K562 (cell line): ENCODE measurements around the gene GAB2. TPM values are rescaled to one million over a fixed set of nuclear protein-coding genes. Genes with fewer than 3 reads are reported as not detected.

Source experiments
- CBFA2T3 ChIP-seq: fragments of 450-650 bp; IDR thresholded peaks from 2 replicates; pipeline ENCODE4 v1.6.1; 2017
- CREBBP ChIP-seq: IDR thresholded peaks from one replicate; pipeline ENCODE4 v1.6.1; 2012; ENCODE audit warnings: low read depth, mild to moderate bottlenecking, control low read depth, inconsistent platforms, low read length
- EGR1 ChIP-seq: fragments of 450-650 bp; conservative IDR thresholded peaks from 2 replicates; pipeline ENCODE4 v1.6.1; 2017; ENCODE audit warnings: mild to moderate bottlenecking
- HDAC3 ChIP-seq: fragments of 450-650 bp; IDR thresholded peaks from 2 replicates; pipeline ENCODE4 v1.6.1; 2018; ENCODE audit warnings: borderline replicate concordance, mild to moderate bottlenecking, moderate library complexity; ENCODE audit not compliant: partially characterized antibody
- HNRNPL ChIP-seq: fragments of 200-400 bp; formaldehyde crosslinking; IDR thresholded peaks from 2 replicates; pipeline ENCODE4 v1.6.1; 2017; ENCODE audit warnings: low read depth, mild to moderate bottlenecking, low read length
- ILF3 ChIP-seq: fragments of 450-650 bp; IDR thresholded peaks from 2 replicates; pipeline ENCODE4 v1.6.1; 2018; ENCODE audit warnings: antibody characterized with exemption, mild to moderate bottlenecking, moderate library complexity, borderline replicate concordance
- JUN ChIP-seq, 2 experiments: sonication (generic) in 1 of 2; formaldehyde crosslinking in 1 of 2; IDR thresholded peaks; 2 replicates each; pipeline versions ENCODE4 v1.6.1 to v1.8.0; 2012 to 2022; ENCODE audit warnings: borderline replicate concordance in 2 of 2, mild to moderate bottlenecking in 2 of 2, improper control_type of control experiment in 1 of 2, low read depth in 1 of 2, low read length in 1 of 2, missing genetic modification reagents in 1 of 2
- MTA3 ChIP-seq: fragments of 450-650 bp; formaldehyde crosslinking; IDR thresholded peaks from 2 replicates; pipeline ENCODE4 v1.6.1; 2017; ENCODE audit warnings: mild to moderate bottlenecking, borderline replicate concordance
- MYBL2 ChIP-seq, 2 experiments: fragments of 450-650 bp in 1 of 2; sonication (generic) in 1 of 2; formaldehyde crosslinking in 1 of 2; IDR thresholded peaks; 2 replicates each; pipeline versions ENCODE4 v1.6.1 to v1.8.1; 2017 to 2022; ENCODE audit warnings: borderline replicate concordance in 1 of 2, inconsistent platforms in 1 of 2, low read depth in 1 of 2, mild to moderate bottlenecking in 1 of 2, missing genetic modification reagents in 1 of 2, moderate library complexity in 1 of 2
- PPARD ChIP-seq: fragments of 250-450 bp; sonication (Bioruptor Pico); IDR thresholded peaks from 2 replicates; pipeline ENCODE4 v1.8.0; 2022; ENCODE audit warnings: inconsistent platforms, mild to moderate bottlenecking, moderate library complexity
- SIX5 ChIP-seq, 2 experiments: IDR thresholded peaks; 2 replicates each; pipeline ENCODE4 v1.6.1; 2011; ENCODE audit warnings: low read length in 2 of 2, borderline replicate concordance in 1 of 2, low read depth in 1 of 2, mild to moderate bottlenecking in 1 of 2, moderate library complexity in 1 of 2; ENCODE audit not compliant: insufficient read depth in 1 of 2
- SMARCC2 ChIP-seq: fragments of 450-650 bp; IDR thresholded peaks from 2 replicates; pipeline ENCODE4 v1.6.1; 2017; ENCODE audit warnings: antibody characterized with exemption, moderate library complexity, mild to moderate bottlenecking, low read depth
- SRSF3 ChIP-seq: fragments of 200-400 bp; formaldehyde crosslinking; IDR thresholded peaks from 2 replicates; pipeline ENCODE4 v1.6.1; 2016; ENCODE audit warnings: mild to moderate bottlenecking, low read length, moderate library complexity; ENCODE audit not compliant: insufficient read depth
- ZNF217 ChIP-seq: sonication (generic); formaldehyde crosslinking; IDR thresholded peaks from 2 replicates; pipeline ENCODE4 v1.8.0; 2022; ENCODE audit warnings: mild to moderate bottlenecking, missing genetic modification reagents
- ZNF324 ChIP-seq: fragments of 250-450 bp; sonication (Bioruptor Pico); IDR thresholded peaks from 2 replicates; pipeline ENCODE4 v1.4.0; 2020; ENCODE audit warnings: mild to moderate bottlenecking
- polyA plus RNA-seq, 8 experiments: library from polyadenylated mRNA; depleted of rRNA in 4 of 8; stranded (reverse) in 5 of 8; unstranded in 3 of 8; fragments of >200 nt; fragmentation: Nextera tagmentation in 2 of 8; fragmentation: Illumina TruSeq in 1 of 8; extraction: Ambion mirVana in 2 of 8; extraction: Trizol in 1 of 8; gene quantifications; 2 replicates each; pipeline versions ENCODE4 v1.2.1 to v1.2.3, GENCODE V29; 2011 to 2014; ENCODE audit warnings: inconsistent platforms in 1 of 8, missing spikeins in 1 of 8
- total RNA-seq, 7 experiments: library from RNA; depleted of rRNA in 6 of 7; stranded (reverse); fragments of >200 nt in 6 of 7; fragmentation: Illumina TruSeq in 2 of 7; extraction: Trizol in 2 of 7; gene quantifications; 2 replicates each; pipeline versions ENCODE4 v1.2.1 to v1.2.3, GENCODE V29; 2011 to 2021; ENCODE audit warnings: low replicate concordance in 1 of 7
- TF ChIP-seq, protein P1 (sequence below): fragments of 450-650 bp; IDR thresholded peaks from 2 replicates; pipeline ENCODE4 v1.6.1; 2016; ENCODE audit warnings: borderline replicate concordance
- TF ChIP-seq, protein P2 (sequence below): fragments of 200-800 bp; sonication (Bioruptor generic); IDR thresholded peaks from 2 replicates; pipeline ENCODE4 v1.6.1; 2016; ENCODE audit warnings: missing genetic modification characterization, missing compliant biosample characterization
- TF ChIP-seq, protein P3 (sequence below): fragments of 450-650 bp; conservative IDR thresholded peaks from 2 replicates; pipeline ENCODE4 v1.6.1; 2016; ENCODE audit warnings: missing genetic modification characterization, low read depth, mild to moderate bottlenecking, missing compliant biosample characterization, moderate library complexity

GAB2 gene
- total and polyA plus RNA-seq, 9 of the 15 experiments (the other 6 are each of a cell fraction or from before 2014, with no cell fraction given), result 2.3 to 35.2 (median 16.1) TPM

DNA sequence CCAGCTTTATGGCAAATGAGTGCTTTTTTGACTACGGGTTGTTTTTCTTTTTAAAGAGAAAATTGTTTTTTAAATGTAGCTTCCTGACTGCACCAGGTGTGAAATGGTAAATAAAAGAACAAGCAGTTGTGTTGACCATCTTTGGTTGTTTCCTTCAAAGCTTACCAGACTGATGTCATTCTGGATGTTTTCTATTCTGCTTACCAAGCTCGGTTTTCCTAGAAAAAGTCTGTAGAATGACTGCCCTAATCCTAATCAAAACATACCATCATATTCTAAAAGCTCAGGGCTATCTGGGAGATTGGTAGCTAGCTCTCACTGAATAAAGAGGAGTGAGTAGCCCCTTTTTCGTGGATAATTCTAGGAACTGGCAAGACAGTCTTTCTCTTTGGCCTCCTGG, 77.7 kb downstream of the GAB2 start (continued):
- TF ChIP-seq JUN (IDR thresholded peaks at IDR 0.05; ENCODE audit: borderline replicate concordance, low read depth, low read length) (peak; percentile 57; the same call in 1 of the 2 replicates), JUN (CRISPR knock-in tag; IDR thresholded peaks at IDR 0.05; ENCODE audit: borderline replicate concordance) (no peak), SRSF3 (no peak), ZNF217 (CRISPR knock-in tag) (no peak), HNRNPL (no peak), EGR1 (no peak), PPARD (no peak), MYBL2 (IDR thresholded peaks at IDR 0.05; ENCODE audit: low read depth) (no peak), MYBL2 (CRISPR knock-in tag; IDR thresholded peaks at IDR 0.05; ENCODE audit: borderline replicate concordance) (no peak), CBFA2T3 (no peak), SMARCC2 (no peak; the same call in 1 of the 2 replicates), SIX5 (IDR thresholded peaks at IDR 0.05; ENCODE audit: borderline replicate concordance in 1 of 2, insufficient read depth in 1 of 2, low read depth in 1 of 2, low read length in 2 of 2) (no peak), ZNF324 (CRISPR knock-in tag) (no peak), CREBBP (no peak), HDAC3 (peak; percentile 27), ILF3 (no peak), MTA3 (no peak)
- TF ChIP-seq, protein P1, sequence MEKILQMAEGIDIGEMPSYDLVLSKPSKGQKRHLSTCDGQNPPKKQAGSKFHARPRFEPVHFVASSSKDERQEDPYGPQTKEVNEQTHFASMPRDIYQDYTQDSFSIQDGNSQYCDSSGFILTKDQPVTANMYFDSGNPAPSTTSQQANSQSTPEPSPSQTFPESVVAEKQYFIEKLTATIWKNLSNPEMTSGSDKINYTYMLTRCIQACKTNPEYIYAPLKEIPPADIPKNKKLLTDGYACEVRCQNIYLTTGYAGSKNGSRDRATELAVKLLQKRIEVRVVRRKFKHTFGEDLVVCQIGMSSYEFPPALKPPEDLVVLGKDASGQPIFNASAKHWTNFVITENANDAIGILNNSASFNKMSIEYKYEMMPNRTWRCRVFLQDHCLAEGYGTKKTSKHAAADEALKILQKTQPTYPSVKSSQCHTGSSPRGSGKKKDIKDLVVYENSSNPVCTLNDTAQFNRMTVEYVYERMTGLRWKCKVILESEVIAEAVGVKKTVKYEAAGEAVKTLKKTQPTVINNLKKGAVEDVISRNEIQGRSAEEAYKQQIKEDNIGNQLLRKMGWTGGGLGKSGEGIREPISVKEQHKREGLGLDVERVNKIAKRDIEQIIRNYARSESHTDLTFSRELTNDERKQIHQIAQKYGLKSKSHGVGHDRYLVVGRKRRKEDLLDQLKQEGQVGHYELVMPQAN, result no peak
- TF ChIP-seq, protein P2, sequence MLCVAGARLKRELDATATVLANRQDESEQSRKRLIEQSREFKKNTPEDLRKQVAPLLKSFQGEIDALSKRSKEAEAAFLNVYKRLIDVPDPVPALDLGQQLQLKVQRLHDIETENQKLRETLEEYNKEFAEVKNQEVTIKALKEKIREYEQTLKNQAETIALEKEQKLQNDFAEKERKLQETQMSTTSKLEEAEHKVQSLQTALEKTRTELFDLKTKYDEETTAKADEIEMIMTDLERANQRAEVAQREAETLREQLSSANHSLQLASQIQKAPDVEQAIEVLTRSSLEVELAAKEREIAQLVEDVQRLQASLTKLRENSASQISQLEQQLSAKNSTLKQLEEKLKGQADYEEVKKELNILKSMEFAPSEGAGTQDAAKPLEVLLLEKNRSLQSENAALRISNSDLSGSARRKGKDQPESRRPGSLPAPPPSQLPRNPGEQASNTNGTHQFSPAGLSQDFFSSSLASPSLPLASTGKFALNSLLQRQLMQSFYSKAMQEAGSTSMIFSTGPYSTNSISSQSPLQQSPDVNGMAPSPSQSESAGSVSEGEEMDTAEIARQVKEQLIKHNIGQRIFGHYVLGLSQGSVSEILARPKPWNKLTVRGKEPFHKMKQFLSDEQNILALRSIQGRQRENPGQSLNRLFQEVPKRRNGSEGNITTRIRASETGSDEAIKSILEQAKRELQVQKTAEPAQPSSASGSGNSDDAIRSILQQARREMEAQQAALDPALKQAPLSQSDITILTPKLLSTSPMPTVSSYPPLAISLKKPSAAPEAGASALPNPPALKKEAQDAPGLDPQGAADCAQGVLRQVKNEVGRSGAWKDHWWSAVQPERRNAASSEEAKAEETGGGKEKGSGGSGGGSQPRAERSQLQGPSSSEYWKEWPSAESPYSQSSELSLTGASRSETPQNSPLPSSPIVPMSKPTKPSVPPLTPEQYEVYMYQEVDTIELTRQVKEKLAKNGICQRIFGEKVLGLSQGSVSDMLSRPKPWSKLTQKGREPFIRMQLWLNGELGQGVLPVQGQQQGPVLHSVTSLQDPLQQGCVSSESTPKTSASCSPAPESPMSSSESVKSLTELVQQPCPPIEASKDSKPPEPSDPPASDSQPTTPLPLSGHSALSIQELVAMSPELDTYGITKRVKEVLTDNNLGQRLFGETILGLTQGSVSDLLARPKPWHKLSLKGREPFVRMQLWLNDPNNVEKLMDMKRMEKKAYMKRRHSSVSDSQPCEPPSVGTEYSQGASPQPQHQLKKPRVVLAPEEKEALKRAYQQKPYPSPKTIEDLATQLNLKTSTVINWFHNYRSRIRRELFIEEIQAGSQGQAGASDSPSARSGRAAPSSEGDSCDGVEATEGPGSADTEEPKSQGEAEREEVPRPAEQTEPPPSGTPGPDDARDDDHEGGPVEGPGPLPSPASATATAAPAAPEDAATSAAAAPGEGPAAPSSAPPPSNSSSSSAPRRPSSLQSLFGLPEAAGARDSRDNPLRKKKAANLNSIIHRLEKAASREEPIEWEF, result no peak
- TF ChIP-seq, protein P3, sequence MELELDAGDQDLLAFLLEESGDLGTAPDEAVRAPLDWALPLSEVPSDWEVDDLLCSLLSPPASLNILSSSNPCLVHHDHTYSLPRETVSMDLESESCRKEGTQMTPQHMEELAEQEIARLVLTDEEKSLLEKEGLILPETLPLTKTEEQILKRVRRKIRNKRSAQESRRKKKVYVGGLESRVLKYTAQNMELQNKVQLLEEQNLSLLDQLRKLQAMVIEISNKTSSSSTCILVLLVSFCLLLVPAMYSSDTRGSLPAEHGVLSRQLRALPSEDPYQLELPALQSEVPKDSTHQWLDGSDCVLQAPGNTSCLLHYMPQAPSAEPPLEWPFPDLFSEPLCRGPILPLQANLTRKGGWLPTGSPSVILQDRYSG (tag), result no peak
